Ovary (tissue), 9 donors: ENCODE results near the gene DLL1. TPM values are rescaled to one million over a fixed set of nuclear protein-coding genes. Genes with fewer than 3 reads are reported as not detected.

Experiments used
- DNase-seq, 5 donors: peaks; one replicate each; pipeline ENCODE4 v3.0.0-alpha.2; 2019 to 2020
- H3K27ac ChIP-seq, 2 donors: fragments of 200-600 bp; one replicate each; pipeline versions ENCODE4 v1.5.1 to v1.8.0; 2019 to 2022
- H3K27me3 ChIP-seq: fragments of 200-600 bp; one replicate; pipeline ENCODE4 v1.8.0; 2022
- H3K36me3 ChIP-seq: fragments of 200-600 bp; sonication (generic); one replicate; pipeline ENCODE4 v1.5.1; 2019
- H3K4me1 ChIP-seq: one replicate; pipeline ENCODE4 v1.8.1; 2013; ENCODE audit warnings: mild to moderate bottlenecking, moderate library complexity; ENCODE audit not compliant: insufficient read depth
- H3K4me3 ChIP-seq: fragments of 200-600 bp; sonication (generic); one replicate; pipeline ENCODE4 v1.5.1; 2017
- H3K9me3 ChIP-seq, 2 donors: fragments of 200-600 bp in 1 of 2; sonication (generic) in 1 of 2; one replicate each; pipeline versions ENCODE4 v1.5.1 to v1.8.1; 2013 to 2019; ENCODE audit warnings: mild to moderate bottlenecking in 1 of 2, moderate library complexity in 1 of 2
- EP300 ChIP-seq: sonication (generic); formaldehyde crosslinking; IDR thresholded peaks from one replicate; pipeline ENCODE4 v1.6.1; 2017; ENCODE audit warnings: antibody characterized with exemption
- POLR2A ChIP-seq: fragments of 450-650 bp; IDR thresholded peaks from one replicate; pipeline ENCODE4 v1.6.1; 2017; ENCODE audit warnings: antibody characterized with exemption, mild to moderate bottlenecking, moderate library complexity
- WGBS, 3 donors: extraction: QIAGEN DNeasy Blood & Tissue Kit in 1 of 3; methylation state at CpG; one replicate each; pipeline versions ENCODE4 v1.1.5 to v1.1.7; 2013 to 2017; 5-methylcytosine and 5-hydroxymethylcytosine counted together
- intact Hi-C, 4 donors: fragments of 100-400 bp; cut with DNase I; formaldehyde crosslinking; loops; one replicate each; pipeline versions ENCODE4 v1.11.0 to v1.15.1; 2022 to 2023
- polyA plus RNA-seq, 2 donors: library from polyadenylated mRNA; stranded (reverse); fragments of 200-250 nt in 1 of 2; fragments of 350-450 nt in 1 of 2; fragmentation: Illumina TruSeq in 1 of 2; extraction: RNeasy Lipid Tissue Mini Kit (QIAGEN cat#74804) in 1 of 2; gene quantifications; one replicate each; pipeline ENCODE4 v1.2.3, GENCODE V29; 2013 to 2014
- total RNA-seq, 7 donors: library from RNA; depleted of rRNA in 2 of 7; stranded (reverse); fragments of >200 nt in 2 of 7; fragmentation: NEBNext Ultra II Directional in 3 of 7; extraction: Animal tissue kit (Norgen Biotek cat#: 25700) in 3 of 7; gene quantifications; one replicate each; pipeline versions ENCODE4 v1.1.0 to v1.2.4, GENCODE V29; 2016 to 2023
- TF ChIP-seq, protein P1 (sequence below), 3 donors: fragments of 450-650 bp in 2 of 3; fragments of 200-600 bp in 1 of 3; IDR thresholded peaks; one replicate each; pipeline versions ENCODE4 v1.5.1 to v1.8.0; 2016 to 2022; ENCODE audit warnings: antibody characterized with exemption in 3 of 3, mild to moderate bottlenecking in 1 of 3
- donor health status: DM: no; HTN: no; CAD: no; lungs with moderate emphysema.
- donor health status: DM: no; HTN: no; CAD: no.
- donor health status: Bipolar disorder and iron deficiency.
- donor health status: DM: yes; HTN: yes; CAD: no.
- donor health status: DM: no; HTN: no; CAD: no.
- donor health status: DM: yes; HTN: yes; CAD: no.

Gene DLL1
- total and polyA plus RNA-seq, 9 donors = 0.90 to 11.5 (median 2.4) TPM

DNA sequence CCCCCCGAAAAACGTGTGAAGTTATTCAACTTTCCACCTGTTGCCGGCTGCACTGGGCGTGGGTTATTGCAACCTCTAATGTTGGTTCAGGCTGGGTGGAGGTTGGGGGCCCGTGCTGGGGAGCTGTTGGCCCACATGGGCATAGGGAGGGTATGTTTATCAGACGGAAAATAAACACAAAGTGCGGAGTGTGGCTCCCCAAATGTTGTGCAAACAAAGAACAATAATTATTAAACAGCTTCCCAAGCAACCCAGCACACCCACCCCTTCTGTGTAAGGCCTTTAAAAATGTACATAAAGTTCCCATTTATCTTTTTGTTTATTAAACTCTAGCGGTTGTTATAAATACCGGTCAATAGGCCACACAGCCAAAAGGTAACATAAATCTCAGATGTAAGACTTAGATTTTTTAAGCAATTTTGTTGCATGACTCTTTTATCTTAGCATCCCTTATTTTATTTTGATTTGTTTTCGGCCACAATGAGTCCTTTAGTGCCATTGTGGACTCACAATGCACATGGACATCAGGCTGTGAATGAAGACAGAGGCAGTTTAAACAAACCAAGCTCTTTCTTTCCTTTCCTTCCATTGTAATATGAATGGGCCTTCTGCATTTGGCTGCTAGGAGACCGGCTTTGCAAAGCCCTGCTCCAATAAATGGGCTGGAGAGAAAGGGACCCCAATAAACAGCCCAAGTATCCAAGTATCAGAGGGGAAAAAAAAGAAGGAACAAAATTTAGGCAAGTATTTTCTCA, 6.9 kb upstream of the DLL1 start:
- H3K36me3 ChIP-seq = no peaks in the 10 kb centered on the region
- H3K4me3 ChIP-seq = no peak overlapping the region
- H3K9me3 ChIP-seq = no peaks in the 10 kb centered on the region
- no peaks in the 10 kb centered on the region for H3K27me3 ChIP-seq
- 26 to 38% (median 31%) methylated on average over 11 of the region's 11 CpGs for WGBS, 3 donors
- H3K27ac ChIP-seq = no peak overlapping the region
- intact Hi-C loops = loop anchor here in 1 of 4 donors (10.0 kb wide), 1 partner anchor 463 kb away; no protein-coding TSS in a partner anchor
- no peak for TF ChIP-seq POLR2A
- TF ChIP-seq, protein P1, sequence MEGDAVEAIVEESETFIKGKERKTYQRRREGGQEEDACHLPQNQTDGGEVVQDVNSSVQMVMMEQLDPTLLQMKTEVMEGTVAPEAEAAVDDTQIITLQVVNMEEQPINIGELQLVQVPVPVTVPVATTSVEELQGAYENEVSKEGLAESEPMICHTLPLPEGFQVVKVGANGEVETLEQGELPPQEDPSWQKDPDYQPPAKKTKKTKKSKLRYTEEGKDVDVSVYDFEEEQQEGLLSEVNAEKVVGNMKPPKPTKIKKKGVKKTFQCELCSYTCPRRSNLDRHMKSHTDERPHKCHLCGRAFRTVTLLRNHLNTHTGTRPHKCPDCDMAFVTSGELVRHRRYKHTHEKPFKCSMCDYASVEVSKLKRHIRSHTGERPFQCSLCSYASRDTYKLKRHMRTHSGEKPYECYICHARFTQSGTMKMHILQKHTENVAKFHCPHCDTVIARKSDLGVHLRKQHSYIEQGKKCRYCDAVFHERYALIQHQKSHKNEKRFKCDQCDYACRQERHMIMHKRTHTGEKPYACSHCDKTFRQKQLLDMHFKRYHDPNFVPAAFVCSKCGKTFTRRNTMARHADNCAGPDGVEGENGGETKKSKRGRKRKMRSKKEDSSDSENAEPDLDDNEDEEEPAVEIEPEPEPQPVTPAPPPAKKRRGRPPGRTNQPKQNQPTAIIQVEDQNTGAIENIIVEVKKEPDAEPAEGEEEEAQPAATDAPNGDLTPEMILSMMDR (IDR thresholded peaks at IDR 0.05) = no peak
- no peak for TF ChIP-seq EP300
- H3K4me1 ChIP-seq = peaks cover 15% of the 10 kb centered on the region
- no peak for DNase-seq

DNA sequence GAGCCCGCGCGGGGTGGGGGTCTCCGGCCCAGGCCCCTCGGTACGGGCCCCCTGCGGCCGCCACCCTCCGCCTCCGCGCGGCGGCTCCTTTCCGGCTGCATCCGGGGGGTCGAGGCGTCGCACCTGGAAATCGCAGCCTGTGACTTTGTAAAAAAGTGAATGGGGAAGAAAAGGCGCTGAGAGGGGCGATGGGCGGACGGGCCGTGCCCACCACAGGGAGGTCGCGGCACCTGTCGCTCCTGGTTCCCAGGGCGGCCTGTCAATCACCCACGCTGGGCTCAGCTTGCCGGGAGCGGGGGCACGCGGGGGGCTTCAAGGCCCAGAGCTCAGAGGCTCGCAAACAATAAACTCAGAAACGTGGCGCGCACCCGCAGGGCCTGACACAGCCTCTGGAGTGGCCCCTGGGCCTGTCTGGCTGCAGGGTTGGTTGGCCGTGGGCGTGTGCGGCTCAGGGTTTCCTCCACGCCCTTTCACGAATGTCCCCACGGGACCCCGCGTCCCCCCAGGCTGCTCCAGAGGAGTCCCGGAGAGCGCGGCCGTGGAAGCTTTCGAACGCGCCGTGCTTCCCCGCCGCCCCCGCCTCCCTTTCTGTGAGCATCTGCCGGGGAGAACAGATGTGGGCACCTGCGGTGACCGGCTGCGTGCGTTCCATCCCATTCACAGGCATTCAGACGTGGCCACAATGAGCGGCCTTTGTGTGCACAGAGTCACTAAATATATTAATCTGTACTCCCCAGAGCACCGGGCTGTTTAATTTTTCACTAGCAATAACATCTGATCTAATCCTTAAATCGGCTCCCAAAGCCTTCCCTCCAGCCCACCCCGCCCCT, 6.1 kb upstream of the DLL1 start:
- DNase-seq = peak in 2 of 5 donors; percentile 14 to 22
- Histone ChIP-seq H3K27me3 (peaks cover 3% of the 10 kb centered on the region), H3K36me3 (no peaks in the 10 kb centered on the region), H3K4me3 (no peak overlapping the region), H3K27ac (no peak overlapping the region), H3K9me3 (no peaks in the 10 kb centered on the region), H3K4me1 (peaks cover 18% of the 10 kb centered on the region)
- intact Hi-C loops = loop anchor here in 1 of 4 donors (10.0 kb wide), 1 partner anchor 462 kb away; no protein-coding TSS in a partner anchor
- WGBS, 3 donors = 4 to 6% (median 6%) methylated on average over 66 to 67 of the region's 67 CpGs
- TF ChIP-seq POLR2A = no peak
- TF ChIP-seq EP300 = no peak
- TF ChIP-seq, protein P1 (IDR thresholded peaks at IDR 0.05) = no peak

DNA sequence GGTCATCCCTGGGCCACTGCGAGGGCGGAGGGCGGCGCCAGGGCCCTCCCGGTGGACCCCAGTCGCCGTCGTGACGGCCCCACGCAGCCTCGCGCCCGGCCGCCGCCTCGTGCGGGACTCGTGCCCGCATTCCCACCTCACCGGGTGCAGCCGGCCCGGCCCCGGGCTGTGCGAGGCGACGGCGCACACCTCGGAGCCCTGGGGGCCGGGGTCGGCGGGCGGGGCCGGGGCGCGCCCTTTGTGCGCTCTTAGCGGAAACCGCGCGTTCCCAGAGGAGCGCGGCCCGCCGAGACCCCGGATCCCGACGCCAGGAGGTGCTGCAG, 5.5 kb upstream of the DLL1 start:
- no peak overlapping the region for H3K4me3 ChIP-seq
- H3K27me3 ChIP-seq = peaks cover 3% of the 10 kb centered on the region
- no peak overlapping the region for H3K27ac ChIP-seq
- WGBS, 3 donors = 0 to 2% (median 1%) methylated on average over 28 to 47 of the region's 47 CpGs
- H3K36me3 ChIP-seq = no peaks in the 10 kb centered on the region
- intact Hi-C loops = loop anchor here in 1 of 4 donors (10.0 kb wide), 1 partner anchor 462 kb away; no protein-coding TSS in a partner anchor
- H3K4me1 ChIP-seq = peaks cover 18% of the 10 kb centered on the region
- no peak for DNase-seq
- TF ChIP-seq, protein P1 (IDR thresholded peaks at IDR 0.05) = no peak
- no peak for TF ChIP-seq POLR2A
- TF ChIP-seq EP300 = no peak
- no peaks in the 10 kb centered on the region for H3K9me3 ChIP-seq

DNA sequence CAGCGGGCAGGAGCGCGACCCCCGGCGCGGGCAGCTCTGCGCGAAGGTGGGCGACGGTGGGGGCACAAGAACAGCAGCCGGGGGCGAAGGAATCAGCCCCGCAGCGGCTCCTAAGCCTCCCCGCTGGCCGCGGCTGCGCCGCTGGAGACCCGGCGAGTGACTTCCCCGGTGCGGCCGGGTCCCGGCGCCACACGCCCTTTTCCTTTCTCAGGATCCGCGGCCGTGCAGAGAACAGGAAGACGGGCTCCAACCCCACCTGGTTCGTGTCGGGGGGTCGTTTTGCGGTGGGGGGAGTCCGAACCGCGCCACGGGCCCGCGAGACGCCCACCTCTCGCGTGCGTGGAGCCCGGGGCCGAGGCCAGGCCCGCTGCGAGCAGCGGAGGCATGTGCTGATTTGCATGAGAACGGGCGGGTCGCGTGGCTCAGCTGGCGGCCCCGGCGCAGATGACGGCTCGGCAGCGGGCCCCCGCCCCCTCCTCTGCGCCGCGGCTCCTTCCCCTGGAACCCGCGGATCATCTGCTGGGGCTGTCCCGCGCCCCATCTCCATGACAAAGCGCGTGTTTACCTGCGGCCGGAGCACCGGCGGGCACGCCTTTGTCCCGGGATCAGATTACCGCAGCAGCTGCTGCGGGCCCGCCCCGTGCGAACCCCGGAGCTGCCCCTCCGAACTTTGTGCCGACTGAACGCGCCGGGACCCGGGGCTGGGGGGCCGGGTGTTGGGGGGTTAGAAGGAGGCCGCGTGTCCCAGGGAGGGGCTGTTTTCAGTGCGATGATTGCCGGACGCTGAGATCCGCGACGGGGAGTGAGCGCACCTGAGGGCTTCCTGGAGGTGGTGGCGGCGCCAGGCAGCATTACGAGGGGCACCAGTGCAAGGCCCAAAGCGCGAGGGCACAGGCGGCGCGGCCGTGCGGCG, 4.9 kb upstream of the DLL1 start:
- TF ChIP-seq, protein P1 (IDR thresholded peaks at IDR 0.05) = no peak
- TF ChIP-seq POLR2A = no peak
- TF ChIP-seq EP300 = no peak
- H3K27me3 ChIP-seq = peaks cover 3% of the 10 kb centered on the region
- 1% methylated on average over 89 to 109 of the region's 109 CpGs for WGBS, 3 donors
- no peaks in the 10 kb centered on the region for H3K9me3 ChIP-seq
- peak overlapping the region; percentile 21 for H3K4me3 ChIP-seq
- H3K36me3 ChIP-seq = no peaks in the 10 kb centered on the region
- intact Hi-C loops = loop anchor here in 1 of 4 donors (10.0 kb wide), 1 partner anchor 461 kb away; no protein-coding TSS in a partner anchor
- H3K4me1 ChIP-seq = peaks cover 21% of the 10 kb centered on the region
- no peak overlapping the region for H3K27ac ChIP-seq
- peak in 1 of 5 donors; percentile 16 for DNase-seq
